ENCODE measurements around the gene FZD4. TPM values are rescaled to one million over a fixed set of nuclear protein-coding genes. Genes with fewer than 3 reads are reported as not detected.
A peak's percentile ranks its signal among the peaks of the same experiment; 100 is the strongest.
"Not testable (repeated sequence)": the region's sequence is repeated elsewhere in the genome, so short reads cannot be mapped to it uniquely, and the experiment has no call there.

The FZD4 gene
- total RNA-seq, 1 experiment from 2014 or later = 1.9 TPM

GRCh38 chr11:86978756-86979608 lies 23.8 kb upstream of the FZD4 start:
- DNase-seq (ENCODE audit: low read depth, low spot score) = peak; percentile 50
- in situ Hi-C loops (cut with HindIII; ENCODE audit: low pct_unique_long_range_greater_than_20kb, low sequenced_read_pairs) = no loop called here

- in situ Hi-C loops (cut with HindIII; ENCODE audit: low pct_unique_long_range_greater_than_20kb, low sequenced_read_pairs) = no loop called here
- no peak for DNase-seq (ENCODE audit: low read depth, low spot score)
Observed at GRCh38 chr11:86978247-86978646, 23.1 kb upstream of the FZD4 start.

GRCh38 chr11:86977441-86978050 lies 22.4 kb upstream of the FZD4 start:
- in situ Hi-C loops (cut with HindIII; ENCODE audit: low pct_unique_long_range_greater_than_20kb, low sequenced_read_pairs) = no loop called here

GRCh38 chr11:86972734-86973133 lies 17.5 kb upstream of the FZD4 start:
- in situ Hi-C loops (cut with HindIII; ENCODE audit: low pct_unique_long_range_greater_than_20kb, low sequenced_read_pairs) = no loop called here
- DNase-seq (ENCODE audit: low read depth, low spot score) = no peak

More at GRCh38 chr11:86977441-86978050, 22.4 kb upstream of the FZD4 start:
- no peak for DNase-seq (ENCODE audit: low read depth, low spot score)

GRCh38 chr11:86969258-86969657 lies 14.1 kb upstream of the FZD4 start:
- in situ Hi-C loops (cut with HindIII; ENCODE audit: low pct_unique_long_range_greater_than_20kb, low sequenced_read_pairs) = no loop called here
- no peak for DNase-seq (ENCODE audit: low read depth, low spot score)

GRCh38 chr11:86967601-86968000 lies 12.4 kb upstream of the FZD4 start:
- DNase-seq (ENCODE audit: low read depth, low spot score); in situ Hi-C loops (cut with HindIII; ENCODE audit: low pct_unique_long_range_greater_than_20kb, low sequenced_read_pairs): not testable (repeated sequence)

GRCh38 chr11:86957976-86958646 lies 2.9 kb upstream of the FZD4 start:
- in situ Hi-C loops (cut with HindIII; ENCODE audit: low pct_unique_long_range_greater_than_20kb, low sequenced_read_pairs) = no loop called here
- no peak for DNase-seq (ENCODE audit: low read depth, low spot score)

GRCh38 chr11:86956905-86957195 lies 1.7 kb upstream of the FZD4 start:
- in situ Hi-C loops (cut with HindIII; ENCODE audit: low pct_unique_long_range_greater_than_20kb, low sequenced_read_pairs) = no loop called here

GRCh38 chr11:86955111-86955360 lies 159 bp downstream of the FZD4 start:
- no peak for DNase-seq (ENCODE audit: low read depth, low spot score)
- in situ Hi-C loops (cut with HindIII; ENCODE audit: low pct_unique_long_range_greater_than_20kb, low sequenced_read_pairs) = no loop called here

More at GRCh38 chr11:86956905-86957195, 1.7 kb upstream of the FZD4 start:
- no peak for DNase-seq (ENCODE audit: low read depth, low spot score)

GRCh38 chr11:86954269-86955110 lies 705 bp downstream of the FZD4 start:
- no peak for DNase-seq (ENCODE audit: low read depth, low spot score)
- in situ Hi-C loops (cut with HindIII; ENCODE audit: low pct_unique_long_range_greater_than_20kb, low sequenced_read_pairs) = no loop called here

GRCh38 chr11:86952221-86952875 lies 2.8 kb downstream of the FZD4 start:
- DNase-seq (ENCODE audit: low read depth, low spot score) = no peak
- in situ Hi-C loops (cut with HindIII; ENCODE audit: low pct_unique_long_range_greater_than_20kb, low sequenced_read_pairs) = no loop called here

- DNase-seq (ENCODE audit: low read depth, low spot score) = no peak
- in situ Hi-C loops (cut with HindIII; ENCODE audit: low pct_unique_long_range_greater_than_20kb, low sequenced_read_pairs) = no loop called here
Observed at GRCh38 chr11:86951706-86952105, 3.5 kb downstream of the FZD4 start.

- in situ Hi-C loops (cut with HindIII; ENCODE audit: low pct_unique_long_range_greater_than_20kb, low sequenced_read_pairs) = no loop called here
Observed at GRCh38 chr11:86950661-86950995, 4.6 kb downstream of the FZD4 start.

GRCh38 chr11:86949995-86950660 lies 5.1 kb downstream of the FZD4 start:
- in situ Hi-C loops (cut with HindIII; ENCODE audit: low pct_unique_long_range_greater_than_20kb, low sequenced_read_pairs) = loop anchor here (25.0 kb wide), 1 partner anchor 362 kb away; no protein-coding TSS in a partner anchor
- no peak for DNase-seq (ENCODE audit: low read depth, low spot score)

More at GRCh38 chr11:86950661-86950995, 4.6 kb downstream of the FZD4 start:
- DNase-seq (ENCODE audit: low read depth, low spot score) = no peak

- in situ Hi-C loops (cut with HindIII; ENCODE audit: low pct_unique_long_range_greater_than_20kb, low sequenced_read_pairs) = loop anchor here (25.0 kb wide), 1 partner anchor 364 kb away; no protein-coding TSS in a partner anchor
- no peak for DNase-seq (ENCODE audit: low read depth, low spot score)
Observed at GRCh38 chr11:86948733-86949132, 6.5 kb downstream of the FZD4 start.

- in situ Hi-C loops (cut with HindIII; ENCODE audit: low pct_unique_long_range_greater_than_20kb, low sequenced_read_pairs) = loop anchor here (25.0 kb wide), 1 partner anchor 365 kb away; no protein-coding TSS in a partner anchor
Observed at GRCh38 chr11:86947541-86947940, 7.7 kb downstream of the FZD4 start.

GRCh38 chr11:86943505-86943904 lies 11.7 kb downstream of the FZD4 start:
- DNase-seq (ENCODE audit: low read depth, low spot score) = not testable (repeated sequence)
- in situ Hi-C loops (cut with HindIII; ENCODE audit: low pct_unique_long_range_greater_than_20kb, low sequenced_read_pairs) = loop anchor here (25.0 kb wide), 1 partner anchor 369 kb away; no protein-coding TSS in a partner anchor

More at GRCh38 chr11:86947541-86947940, 7.7 kb downstream of the FZD4 start:
- no peak for DNase-seq (ENCODE audit: low read depth, low spot score)

Measured in SK-MEL-5 (cell line).